Measurements from ENCODE around the gene ZNF366.

Gene ZNF366

DNA sequence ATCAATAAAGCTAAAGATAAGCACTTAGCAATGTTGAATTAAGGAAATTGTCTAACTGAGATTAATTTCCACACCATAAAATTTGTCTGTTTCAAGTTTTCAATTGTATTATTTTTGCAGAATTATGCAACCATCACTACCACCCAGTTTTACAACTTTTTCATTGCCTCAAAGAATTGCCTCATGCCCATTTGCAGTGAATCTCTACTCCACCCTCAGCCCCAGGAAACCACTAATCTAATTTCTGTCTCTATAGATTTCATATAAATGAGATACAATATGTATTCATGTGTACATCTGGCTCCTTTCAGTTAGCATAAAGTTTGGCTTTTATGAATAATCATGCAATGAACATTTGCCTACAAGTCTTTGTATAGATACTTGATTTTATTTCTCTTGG, 114.2 kb downstream of the ZNF366 start:
- DNase-seq = no peak
- intact Hi-C loops (cut with DNase I) = no loop called here

Measured in head of caudate nucleus (tissue), 42 donors.